H9 (cell line): ENCODE results near the gene FTO. TPM values are rescaled to one million over a fixed set of nuclear protein-coding genes. Genes with fewer than 3 reads are reported as not detected.

ENCODE experiments used
- DNase-seq: peaks from one replicate; pipeline ENCODE4 v3.0.0-alpha.2; 2017
- H2AFZ ChIP-seq: one replicate; pipeline ENCODE4 v1.6.1; 2013; ENCODE audit warnings: mild to moderate bottlenecking, low read length, control low read depth, moderate library complexity
- H2AK5ac ChIP-seq: 2 replicates; pipeline ENCODE4 v1.6.1; 2013; ENCODE audit warnings: low read length, control low read depth, mixed read lengths; ENCODE audit not compliant: insufficient read length
- H2BK120ac ChIP-seq: one replicate; pipeline ENCODE4 v1.6.1; 2013; ENCODE audit warnings: low read depth, mild to moderate bottlenecking, low read length, control low read depth, inconsistent platforms; ENCODE audit not compliant: poor library complexity, severe bottlenecking
- H2BK12ac ChIP-seq: 2 replicates; pipeline ENCODE4 v1.6.1; 2013; ENCODE audit warnings: low read length, control low read depth, mixed read lengths, low read depth; ENCODE audit not compliant: insufficient read length
- H2BK15ac ChIP-seq: 2 replicates; pipeline ENCODE4 v1.6.1; 2013; ENCODE audit warnings: low read depth, low read length, control low read depth
- H2BK20ac ChIP-seq: one replicate; pipeline ENCODE4 v1.6.1; 2013; ENCODE audit warnings: low read depth, mild to moderate bottlenecking, low read length, control low read depth, inconsistent platforms; ENCODE audit not compliant: poor library complexity, severe bottlenecking
- H2BK5ac ChIP-seq: 2 replicates; pipeline ENCODE4 v1.6.1; 2013; ENCODE audit warnings: low read length, control low read depth, mixed read lengths; ENCODE audit not compliant: insufficient read length
- H3K14ac ChIP-seq: 2 replicates; pipeline ENCODE4 v1.6.1; 2013; ENCODE audit warnings: low read length, control low read depth; ENCODE audit not compliant: insufficient read depth
- H3K18ac ChIP-seq: 2 replicates; pipeline ENCODE4 v1.6.1; 2013; ENCODE audit warnings: low read depth, mild to moderate bottlenecking, mixed read lengths, low read length, control low read depth; ENCODE audit not compliant: insufficient read length
- H3K23ac ChIP-seq: 2 replicates; pipeline ENCODE4 v1.6.1; 2013; ENCODE audit warnings: low read length, control low read depth, mixed read lengths, low read depth; ENCODE audit not compliant: insufficient read length
- H3K23me2 ChIP-seq: 2 replicates; pipeline ENCODE4 v1.6.1; 2013; ENCODE audit warnings: low read depth, mild to moderate bottlenecking, mixed read lengths, low read length, control low read depth; ENCODE audit not compliant: insufficient read length, poor library complexity, severe bottlenecking
- H3K27ac ChIP-seq: 2 replicates; pipeline ENCODE4 v1.5.1; 2013; ENCODE audit warnings: low read length, control low read depth, mixed read lengths, low read depth; ENCODE audit not compliant: insufficient read length
- H3K27me3 ChIP-seq: 2 replicates; pipeline ENCODE4 v1.6.1; 2013; ENCODE audit warnings: low read length, control low read depth, inconsistent platforms; ENCODE audit not compliant: insufficient read depth
- H3K4ac ChIP-seq: 2 replicates; pipeline ENCODE4 v1.6.1; 2013; ENCODE audit warnings: low read depth, mild to moderate bottlenecking, control low read depth, inconsistent platforms, low read length, moderate library complexity
- H3K4me1 ChIP-seq: 2 replicates; pipeline ENCODE4 v1.6.1; 2013; ENCODE audit warnings: low read length, control low read depth, inconsistent platforms; ENCODE audit not compliant: insufficient read depth
- H3K4me2 ChIP-seq: 2 replicates; pipeline ENCODE4 v1.6.1; 2013; ENCODE audit warnings: low read length, control low read depth, mixed read lengths; ENCODE audit not compliant: insufficient read length, insufficient read depth
- H3K56ac ChIP-seq: 2 replicates; pipeline ENCODE4 v1.6.1; 2013; ENCODE audit warnings: low read depth, mild to moderate bottlenecking, mixed read lengths, low read length, control low read depth; ENCODE audit not compliant: insufficient read length
- H3K79me1 ChIP-seq: 2 replicates; pipeline ENCODE4 v1.6.1; 2013; ENCODE audit warnings: low read depth, mild to moderate bottlenecking, moderate library complexity, low read length, control low read depth, inconsistent platforms; ENCODE audit not compliant: insufficient read depth, poor library complexity, severe bottlenecking
- H3K79me2 ChIP-seq: 2 replicates; pipeline ENCODE4 v1.6.1; 2013; ENCODE audit warnings: low read length, control low read depth, inconsistent platforms; ENCODE audit not compliant: insufficient read depth
- H3K9ac ChIP-seq: 2 replicates; pipeline ENCODE4 v1.6.1; 2013; ENCODE audit warnings: low read length, control low read depth, mixed read lengths; ENCODE audit not compliant: insufficient read length; ENCODE audit errors: extremely low read depth
- H3K9me3 ChIP-seq: one replicate; pipeline ENCODE4 v1.6.1; 2013; ENCODE audit warnings: low read depth, low read length, inconsistent platforms; ENCODE audit not compliant: control insufficient read depth
- H3T11ph ChIP-seq: one replicate; pipeline ENCODE4 v1.6.1; 2013; ENCODE audit warnings: mild to moderate bottlenecking, low read length, control low read depth, inconsistent platforms
- H4K20me1 ChIP-seq: one replicate; pipeline ENCODE4 v1.6.1; 2013; ENCODE audit not compliant: control insufficient read depth, insufficient read length, insufficient read depth
- H4K5ac ChIP-seq: 2 replicates; pipeline ENCODE4 v1.6.1; 2013; ENCODE audit warnings: low read depth, mild to moderate bottlenecking, mixed read lengths, low read length, control low read depth; ENCODE audit not compliant: insufficient read length
- H4K8ac ChIP-seq: replicated peaks from 2 replicates; pipeline ENCODE4 v1.6.1; 2013; ENCODE audit warnings: low read length, control low read depth, mixed read lengths, low read depth; ENCODE audit not compliant: insufficient read length
- H4K91ac ChIP-seq: 2 replicates; pipeline ENCODE4 v1.6.1; 2013; ENCODE audit warnings: low read depth, mild to moderate bottlenecking, moderate library complexity, mixed read lengths, low read length, control low read depth; ENCODE audit not compliant: insufficient read length
- H3K27ac Mint-ChIP-seq, 3 experiments: 2 replicates in 2 of 3; 3 replicates in 1 of 3; pipeline ENCODE4 v1.8.0; 2020 to 2021; ENCODE audit warnings: mixed read lengths in 3 of 3, mild to moderate bottlenecking in 1 of 3, moderate library complexity in 1 of 3
- H3K27me3 Mint-ChIP-seq: 2 replicates; pipeline ENCODE4 v1.8.0; 2021; ENCODE audit warnings: low read depth, mild to moderate bottlenecking, moderate library complexity, mixed read lengths
- H3K36me3 Mint-ChIP-seq, 3 experiments: 2 replicates in 2 of 3; 3 replicates in 1 of 3; pipeline ENCODE4 v1.8.0; 2020 to 2021; ENCODE audit warnings: low read depth in 3 of 3, mixed read lengths in 3 of 3; ENCODE audit not compliant: insufficient read depth in 1 of 3
- H3K4me1 Mint-ChIP-seq, 2 experiments: 2 replicates each; pipeline ENCODE4 v1.8.0; 2020; ENCODE audit warnings: mixed read lengths in 2 of 2
- H3K4me3 Mint-ChIP-seq, 2 experiments: 2 replicates in 1 of 2; 3 replicates in 1 of 2; pipeline ENCODE4 v1.8.0; 2020 to 2021; ENCODE audit warnings: mild to moderate bottlenecking in 2 of 2, mixed read lengths in 2 of 2, moderate library complexity in 1 of 2
- H3K9me3 Mint-ChIP-seq, 2 experiments: 2 replicates in 1 of 2; 3 replicates in 1 of 2; pipeline ENCODE4 v1.8.0; 2020; ENCODE audit warnings: mild to moderate bottlenecking in 2 of 2, mixed read lengths in 2 of 2, moderate library complexity in 1 of 2
- WGBS: extraction: QIAGEN DNeasy Blood & Tissue Kit; methylation state at CpG from one replicate; pipeline ENCODE4 v1.1.7; 2013; ENCODE audit warnings: missing lambda C conversion rate, low lambda C conversion rate, mixed read lengths; ENCODE audit not compliant: insufficient read length; ENCODE audit errors: extremely low coverage; 5-methylcytosine and 5-hydroxymethylcytosine counted together
- total RNA-seq: library from RNA; stranded (reverse); gene quantifications from 2 replicates; pipeline ENCODE4 v1.2.1, GENCODE V29; 2021
- TF ChIP-seq, protein P1 (sequence below): fragments of 200-600 bp; sonication (generic); conservative IDR thresholded peaks from 3 replicates; pipeline ENCODE4 v1.8.0; 2021; ENCODE audit warnings: antibody characterized with exemption, mild to moderate bottlenecking

The FTO gene
- total RNA-seq, 1 experiment from 2014 or later: 67.9 TPM

DNA sequence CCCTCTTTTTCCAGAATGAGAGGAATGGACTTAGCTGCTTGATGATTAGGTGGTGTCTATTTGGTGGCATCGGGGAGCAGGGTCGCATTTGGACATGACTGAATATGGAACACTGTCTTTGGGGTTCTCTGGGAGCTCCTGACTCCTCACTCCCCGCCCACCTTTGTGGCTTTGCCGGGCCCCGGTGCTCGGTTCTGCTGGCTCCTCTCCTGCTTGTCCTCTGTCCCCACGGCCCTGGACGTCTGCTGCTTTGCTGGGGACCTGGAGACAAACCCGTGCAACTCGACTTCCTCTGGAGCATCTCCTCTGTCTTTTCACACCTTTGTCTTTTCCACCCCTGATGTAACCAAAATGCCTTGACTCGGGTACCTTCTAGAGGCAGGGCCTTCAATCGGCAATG lies 446.9 kb downstream of the FTO start:
- Histone ChIP-seq H3K27me3 (no peaks in the 10 kb centered on the region), H3K4me1 (no peaks in the 10 kb centered on the region), H4K5ac (no peak overlapping the region), H2AK5ac (no peak overlapping the region), H3K4ac (no peak overlapping the region), H4K91ac (no peak overlapping the region), H3K9me3 (no peaks in the 10 kb centered on the region), H3K9ac (no peak overlapping the region), H3K79me1 (no peaks in the 10 kb centered on the region), H2BK120ac (no peak overlapping the region), H2BK15ac (no peak overlapping the region), H3K56ac (no peak overlapping the region), H3K79me2 (no peaks in the 10 kb centered on the region), H3K23ac (no peak overlapping the region), H2BK20ac (no peak overlapping the region), H3K4me2 (no peak overlapping the region), H3K14ac (no peak overlapping the region; the same call in 1 of the 2 replicates), H3T11ph (no peak overlapping the region), H3K18ac (no peak overlapping the region), H4K8ac (no peak overlapping the region), H2BK12ac (no peak overlapping the region), H3K23me2 (no peaks in the 10 kb centered on the region), H3K27ac (no peak overlapping the region), H2AFZ (no peak overlapping the region), H2BK5ac (no peak overlapping the region), H4K20me1 (no peaks in the 10 kb centered on the region)
- no peak for DNase-seq
- Mint-ChIP-seq H3K27ac (no peak overlapping the region), H3K27me3 (peaks cover 9% of the 10 kb centered on the region), H3K4me3 (no peak overlapping the region), H3K9me3 (peaks cover 0 to 3% of the 10 kb centered on the region in 2 experiments; a peak in 2 of 5 replicates), H3K4me1 (peaks cover 11 to 15% of the 10 kb centered on the region in 2 experiments), H3K36me3 (no peaks in the 10 kb centered on the region)
- no CpG with 5 or more reads among the region's 12 CpGs for WGBS
- TF ChIP-seq, protein P1, sequence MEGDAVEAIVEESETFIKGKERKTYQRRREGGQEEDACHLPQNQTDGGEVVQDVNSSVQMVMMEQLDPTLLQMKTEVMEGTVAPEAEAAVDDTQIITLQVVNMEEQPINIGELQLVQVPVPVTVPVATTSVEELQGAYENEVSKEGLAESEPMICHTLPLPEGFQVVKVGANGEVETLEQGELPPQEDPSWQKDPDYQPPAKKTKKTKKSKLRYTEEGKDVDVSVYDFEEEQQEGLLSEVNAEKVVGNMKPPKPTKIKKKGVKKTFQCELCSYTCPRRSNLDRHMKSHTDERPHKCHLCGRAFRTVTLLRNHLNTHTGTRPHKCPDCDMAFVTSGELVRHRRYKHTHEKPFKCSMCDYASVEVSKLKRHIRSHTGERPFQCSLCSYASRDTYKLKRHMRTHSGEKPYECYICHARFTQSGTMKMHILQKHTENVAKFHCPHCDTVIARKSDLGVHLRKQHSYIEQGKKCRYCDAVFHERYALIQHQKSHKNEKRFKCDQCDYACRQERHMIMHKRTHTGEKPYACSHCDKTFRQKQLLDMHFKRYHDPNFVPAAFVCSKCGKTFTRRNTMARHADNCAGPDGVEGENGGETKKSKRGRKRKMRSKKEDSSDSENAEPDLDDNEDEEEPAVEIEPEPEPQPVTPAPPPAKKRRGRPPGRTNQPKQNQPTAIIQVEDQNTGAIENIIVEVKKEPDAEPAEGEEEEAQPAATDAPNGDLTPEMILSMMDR: no peak
